HG02981 (cell line): ENCODE measurements around the gene CFAP54.

Experiments used
- ATAC-seq: cut with Tn5 transposase; IDR thresholded peaks from one replicate; pipeline ENCODE4 v1.9.1; 2021; ENCODE audit warnings: mild to moderate bottlenecking, moderate library complexity; ENCODE audit not compliant: unreplicated experiment

Gene CFAP54

GRCh38 chr12:96811083-96811482, 321.7 kb downstream of the CFAP54 start:
- ATAC-seq = no peak

DNA sequence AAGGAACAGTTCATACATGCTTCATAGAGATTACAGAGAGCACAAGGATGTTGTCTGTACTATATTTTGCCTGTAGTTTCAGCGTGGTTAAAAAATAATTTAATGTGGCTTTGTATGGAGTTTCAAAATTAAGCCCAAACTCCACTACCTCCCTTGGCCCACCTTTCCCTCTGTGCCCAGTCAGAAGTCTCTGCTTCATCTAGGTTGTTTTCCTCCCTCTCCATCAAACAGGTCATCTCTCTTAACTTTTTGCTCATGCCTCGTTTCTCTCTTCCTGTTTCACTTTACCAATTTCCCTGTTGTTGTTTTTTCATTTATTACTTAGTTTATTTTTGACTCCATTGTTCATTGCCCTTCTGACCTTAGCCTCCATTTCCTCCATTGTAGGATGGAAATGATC, 322.8 kb downstream of the CFAP54 start:
- ATAC-seq = no peak

DNA sequence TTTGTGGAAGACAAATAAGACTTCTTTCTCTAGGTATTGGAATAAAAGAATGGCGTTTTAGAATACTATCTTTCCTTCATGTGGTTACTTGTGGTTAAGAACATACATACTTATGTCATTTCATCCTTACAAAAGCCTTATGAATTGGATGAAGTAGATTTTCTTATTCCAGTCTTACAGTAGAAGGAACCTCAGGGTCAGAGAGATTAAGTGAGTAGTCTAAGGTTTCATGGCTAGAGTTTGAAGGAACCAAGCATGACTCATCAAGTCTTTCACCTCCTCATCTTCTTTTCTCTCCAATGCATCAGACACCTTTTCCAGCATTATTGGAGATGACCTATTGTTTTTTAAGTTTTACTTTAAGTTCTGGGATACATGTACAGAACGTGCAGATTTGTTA, 324.8 kb downstream of the CFAP54 start:
- no peak for ATAC-seq

DNA sequence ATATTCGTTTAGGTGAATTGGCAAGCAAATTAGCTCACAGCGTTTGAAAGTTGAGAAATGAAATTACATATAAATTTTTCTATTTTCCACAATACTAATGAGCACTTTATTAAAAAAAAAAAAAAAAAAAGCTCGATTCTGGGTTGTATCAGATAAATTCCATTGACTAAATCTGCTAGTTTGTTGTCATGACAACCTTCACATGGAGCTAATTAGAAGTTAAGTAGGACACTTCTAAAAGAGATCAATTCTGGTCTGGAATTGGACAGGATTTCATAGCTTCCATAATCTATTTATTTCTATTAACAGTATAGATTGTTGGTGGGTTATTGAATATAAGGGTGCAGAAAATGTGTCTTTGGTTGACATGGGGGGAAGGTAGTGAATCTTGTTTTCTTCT, 332.2 kb downstream of the CFAP54 start:
- no peak for ATAC-seq

- ATAC-seq = no peak
Measured at GRCh38 chr12:96822641-96823040, 333.3 kb downstream of the CFAP54 start.

GRCh38 chr12:96824074-96824837, 334.9 kb downstream of the CFAP54 start:
- ATAC-seq = no peak

DNA sequence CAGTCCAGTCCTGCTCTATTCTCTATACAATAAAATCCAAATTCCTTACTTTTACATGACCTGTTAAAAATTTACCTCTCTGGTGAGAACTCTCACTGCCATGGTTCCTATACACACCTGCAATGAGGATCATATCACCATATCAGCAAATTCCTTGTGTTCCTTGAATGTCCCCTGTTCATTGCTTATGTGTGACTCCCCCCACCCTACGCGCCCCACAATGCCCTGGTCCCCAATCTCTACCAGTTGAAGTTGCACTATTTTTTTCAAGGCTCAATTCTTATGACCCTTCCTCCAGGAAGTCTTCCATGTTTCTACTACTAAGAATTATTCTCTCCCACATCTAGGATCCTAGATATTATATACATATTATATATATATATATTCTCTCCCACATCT, 335.5 kb downstream of the CFAP54 start:
- no peak for ATAC-seq

GRCh38 chr12:96828169-96828789, 338.9 kb downstream of the CFAP54 start:
- ATAC-seq = no peak

DNA sequence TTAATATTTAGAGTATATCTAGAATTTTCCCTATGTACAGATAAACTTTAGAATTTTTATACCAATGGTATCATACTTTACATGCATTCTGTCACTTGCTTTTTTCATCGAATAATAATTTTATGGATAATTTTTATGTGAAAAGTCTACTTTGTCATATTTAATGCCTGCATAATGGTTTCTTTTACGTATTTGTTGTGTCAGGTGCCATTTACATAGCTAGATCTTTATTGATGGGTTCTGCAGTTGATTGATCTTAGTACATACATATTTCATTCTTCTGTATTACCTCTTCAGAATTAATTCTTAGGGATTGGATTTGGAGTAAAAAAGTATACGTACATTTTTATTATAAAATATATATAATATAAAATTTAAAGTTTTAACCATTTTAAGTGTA, 340.0 kb downstream of the CFAP54 start:
- no peak for ATAC-seq

DNA sequence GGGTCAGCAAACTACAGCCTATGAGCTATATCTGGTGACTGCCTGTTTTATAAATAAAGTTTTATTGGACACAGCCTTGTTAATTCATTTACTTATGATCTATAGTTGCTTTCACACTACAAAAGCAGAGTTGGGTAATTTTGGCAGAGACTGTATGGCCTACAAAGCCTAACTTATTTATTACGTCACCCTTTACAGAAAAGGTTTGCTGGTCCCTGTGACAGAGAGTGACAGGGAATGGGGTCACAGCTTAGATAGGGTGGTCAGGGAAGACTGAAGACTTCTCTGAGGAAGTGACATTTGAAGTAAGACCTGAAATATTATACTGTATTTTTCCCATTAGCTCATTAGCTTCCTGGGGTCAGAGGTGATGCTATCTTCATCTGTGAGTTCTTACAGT, 342.0 kb downstream of the CFAP54 start:
- ATAC-seq = no peak

DNA sequence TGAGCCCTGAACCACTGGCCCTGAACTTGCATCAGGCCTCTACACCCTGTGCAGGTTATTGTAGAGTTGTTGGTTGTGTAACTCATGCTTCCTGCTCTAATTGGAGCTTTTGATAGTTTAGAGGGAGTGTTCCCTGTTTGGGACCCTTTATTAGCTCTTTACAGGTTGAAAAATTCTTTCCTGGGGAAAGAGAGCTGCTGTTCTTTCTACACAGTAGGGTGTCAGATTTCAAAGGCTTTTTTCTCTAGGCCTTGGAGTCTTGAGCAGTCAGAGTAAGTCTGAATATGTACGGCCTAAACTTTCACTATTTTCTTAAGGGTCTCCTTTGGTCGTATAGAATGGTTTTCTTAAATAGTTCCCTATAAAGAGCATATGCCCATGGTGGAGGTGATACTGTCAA, 356.9 kb downstream of the CFAP54 start:
- ATAC-seq = no peak

- no peak for ATAC-seq
Measured at GRCh38 chr12:96850676-96851075, 361.3 kb downstream of the CFAP54 start.

- no peak for ATAC-seq
Measured at GRCh38 chr12:96858162-96858561, 368.8 kb downstream of the CFAP54 start.

DNA sequence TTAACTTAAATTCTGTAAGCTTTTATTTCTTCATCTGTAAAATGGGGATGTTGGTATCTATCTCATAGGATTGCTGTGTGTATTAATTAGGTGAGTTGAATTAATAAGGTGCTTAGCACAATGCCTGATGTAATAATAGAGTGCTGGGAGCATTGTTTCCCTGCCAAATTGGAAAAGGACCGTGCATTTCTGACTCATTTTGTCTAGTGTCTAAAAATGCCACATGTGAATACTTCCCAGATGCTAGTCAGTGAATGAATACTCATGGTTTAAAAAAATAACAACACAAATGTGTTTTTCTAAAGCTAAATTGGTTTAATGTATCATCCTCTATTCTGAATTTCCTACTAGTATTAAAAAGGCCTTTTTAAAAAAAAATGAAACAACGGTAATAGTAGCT, 372.3 kb downstream of the CFAP54 start:
- no peak for ATAC-seq

GRCh38 chr12:96862326-96862725, 372.9 kb downstream of the CFAP54 start:
- ATAC-seq = no peak

GRCh38 chr12:96864335-96864734, 375.0 kb downstream of the CFAP54 start:
- no peak for ATAC-seq

DNA sequence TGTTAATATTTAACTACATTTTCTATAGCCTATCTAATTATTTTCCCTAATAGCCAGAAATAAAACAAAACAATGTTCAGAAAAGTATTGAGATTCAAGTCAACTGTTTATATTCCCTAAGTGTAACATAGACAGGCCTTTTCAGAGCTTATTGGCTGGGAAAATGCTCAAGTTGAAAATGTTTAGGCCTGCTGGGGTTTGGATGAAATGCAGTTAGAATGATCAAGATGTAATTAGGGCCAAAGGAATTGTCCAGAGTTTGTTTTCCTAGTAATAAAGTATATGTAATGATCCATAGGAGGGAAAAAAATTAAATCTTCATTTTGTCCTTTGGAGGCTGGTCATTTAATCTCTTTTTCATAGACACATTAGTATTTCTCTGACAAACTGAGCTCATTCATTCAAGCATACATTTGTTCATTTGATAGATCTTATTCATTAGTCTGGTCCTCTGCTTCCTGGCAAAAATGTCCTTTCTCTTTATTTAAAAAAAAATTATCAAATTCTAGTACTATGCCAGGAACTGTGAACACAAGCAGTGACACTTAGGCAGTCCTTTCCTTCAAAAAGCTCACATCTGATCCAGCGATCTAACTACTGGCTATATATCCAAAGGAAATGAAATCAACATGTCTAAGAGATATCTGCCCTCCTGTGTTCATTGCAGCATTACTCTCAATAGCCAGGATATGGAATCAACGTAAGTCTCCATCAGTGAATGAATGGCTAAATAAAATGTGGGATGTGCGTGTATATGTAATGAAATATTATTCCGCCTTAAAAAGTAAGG, 377.6 kb downstream of the CFAP54 start:
- ATAC-seq = no peak

DNA sequence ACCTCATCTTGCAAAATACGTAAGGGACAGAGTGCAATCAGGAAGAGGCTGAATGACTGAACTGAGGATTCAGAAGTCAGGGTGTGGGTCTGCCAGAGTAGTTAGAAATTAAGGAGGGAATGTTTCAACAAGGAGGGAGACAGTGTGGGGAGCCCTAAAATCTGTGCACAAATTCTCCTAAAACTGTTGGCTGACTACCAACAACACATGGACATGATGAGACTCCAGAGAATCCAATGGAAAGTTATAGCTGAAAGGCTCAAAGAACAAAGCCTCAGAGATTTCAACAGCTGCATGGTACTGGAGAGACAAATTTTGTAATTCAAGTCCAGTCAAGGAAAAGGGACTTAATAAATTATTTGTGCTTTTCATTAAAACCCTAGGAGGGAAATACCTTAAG, 381.6 kb downstream of the CFAP54 start:
- ATAC-seq = no peak

GRCh38 chr12:96872961-96873360, 383.6 kb downstream of the CFAP54 start:
- ATAC-seq = no peak

DNA sequence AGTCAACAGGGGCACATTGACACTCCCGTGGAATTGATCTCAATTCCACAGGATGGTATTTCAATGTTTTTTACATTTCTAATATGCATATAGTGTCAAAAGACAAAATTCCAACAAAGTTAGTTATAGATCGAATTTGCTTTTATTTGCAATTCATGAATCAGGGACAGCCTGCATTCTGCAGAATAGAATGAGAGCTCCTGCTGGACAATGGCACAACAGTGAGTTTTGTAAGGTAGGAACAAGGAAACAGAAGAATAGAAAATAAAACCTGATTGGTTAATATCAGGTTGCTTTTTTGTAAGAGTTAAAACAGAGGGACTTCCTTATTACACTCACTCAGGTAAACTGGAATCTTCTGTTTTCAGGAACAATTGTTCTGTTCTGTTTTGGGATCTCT, 384.8 kb downstream of the CFAP54 start:
- no peak for ATAC-seq

GRCh38 chr12:96876966-96877365, 387.6 kb downstream of the CFAP54 start:
- ATAC-seq = no peak

DNA sequence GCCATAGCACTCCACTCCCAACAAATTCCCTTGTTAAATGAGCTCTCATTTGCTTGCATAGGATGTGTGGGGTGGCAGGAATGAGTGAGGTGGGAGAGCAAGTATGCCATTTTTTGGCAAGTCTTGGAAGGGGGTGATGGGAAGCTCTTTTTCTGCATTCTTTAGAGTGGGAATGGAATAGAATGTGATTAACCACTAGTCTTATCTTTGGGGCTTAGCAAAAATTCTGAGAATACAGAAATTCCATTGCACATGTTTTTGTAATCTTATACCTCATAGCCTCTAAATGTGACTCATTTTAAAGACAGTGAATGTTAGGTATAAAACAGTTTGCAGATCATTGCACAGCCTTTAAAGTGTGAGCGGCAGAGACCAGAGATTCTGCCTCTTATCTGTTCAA, 389.3 kb downstream of the CFAP54 start:
- no peak for ATAC-seq
